ENCODE data around the gene STAT3.
"Not testable (repeated sequence)": the region's sequence is repeated elsewhere in the genome, so short reads cannot be mapped to it uniquely, and the experiment has no call there.

Gene STAT3

GRCh38 chr17:42392692-42393415 is 4.6 kb upstream of the STAT3 start:
- no peak for TF ChIP-seq CTCF (IDR thresholded peaks at IDR 0.05; ENCODE audit: low read depth, low read length, missing control alignments)
- no peak overlapping the region for H3K4me3 ChIP-seq (replicated peaks; ENCODE audit: low read depth, low read length)
- no peak for DNase-seq (ENCODE audit: extremely low read depth, low read depth)

GRCh38 chr17:42391439-42391838 is 3.2 kb upstream of the STAT3 start:
- DNase-seq (ENCODE audit: extremely low read depth, low read depth); H3K4me3 ChIP-seq (replicated peaks; ENCODE audit: low read depth, low read length): not testable (repeated sequence)

- TF ChIP-seq CTCF (IDR thresholded peaks at IDR 0.05; ENCODE audit: low read depth, low read length, missing control alignments), result no peak
- no peak overlapping the region for H3K4me3 ChIP-seq (replicated peaks; ENCODE audit: low read depth, low read length)
- DNase-seq (ENCODE audit: extremely low read depth, low read depth), result no peak
These were observed 1.7 kb upstream of the STAT3 start for GRCh38 chr17:42389899-42390298.

GRCh38 chr17:42389135-42389417 is 834 bp upstream of the STAT3 start:
- H3K4me3 ChIP-seq (replicated peaks; ENCODE audit: low read depth, low read length), result peak overlapping the region; percentile 92
- no peak for TF ChIP-seq CTCF (IDR thresholded peaks at IDR 0.05; ENCODE audit: low read depth, low read length, missing control alignments)
- DNase-seq (ENCODE audit: extremely low read depth, low read depth), result no peak

GRCh38 chr17:42387661-42388380 is 421 bp downstream of the STAT3 start:
- TF ChIP-seq CTCF (IDR thresholded peaks at IDR 0.05; ENCODE audit: low read depth, low read length, missing control alignments), result no peak
- H3K4me3 ChIP-seq (replicated peaks; ENCODE audit: low read depth, low read length), result peak overlapping the region; percentile 92
- DNase-seq (ENCODE audit: extremely low read depth, low read depth), result no peak

GRCh38 chr17:42386777-42387657 is 1.2 kb downstream of the STAT3 start:
- no peak for TF ChIP-seq CTCF (IDR thresholded peaks at IDR 0.05; ENCODE audit: low read depth, low read length, missing control alignments)
- no peak for DNase-seq (ENCODE audit: extremely low read depth, low read depth)
- H3K4me3 ChIP-seq (replicated peaks; ENCODE audit: low read depth, low read length), result peak overlapping the region; percentile 92

GRCh38 chr17:42381898-42382297 is 6.3 kb downstream of the STAT3 start:
- DNase-seq (ENCODE audit: extremely low read depth, low read depth), result no peak
- H3K4me3 ChIP-seq (replicated peaks; ENCODE audit: low read depth, low read length), result no peak overlapping the region
- TF ChIP-seq CTCF (IDR thresholded peaks at IDR 0.05; ENCODE audit: low read depth, low read length, missing control alignments), result no peak

All from HFF-Myc (cell line).